Vagina (tissue), 2 donors: ENCODE results near the gene HSF2BP.

Source experiments
- POLR2A ChIP-seq, 2 donors: fragments of 450-650 bp; IDR thresholded peaks; one replicate each; pipeline ENCODE4 v1.6.1; 2017; ENCODE audit warnings: antibody characterized with exemption in 2 of 2, mild to moderate bottlenecking in 2 of 2, moderate library complexity in 2 of 2
- POLR2AphosphoS5 ChIP-seq, 2 donors: sonication (generic); formaldehyde crosslinking; IDR thresholded peaks; one replicate each; pipeline ENCODE4 v1.9.0; 2017; ENCODE audit warnings: antibody characterized with exemption in 2 of 2, mild to moderate bottlenecking in 2 of 2, low read depth in 1 of 2; ENCODE audit not compliant: insufficient read depth in 1 of 2

- TF ChIP-seq POLR2A (IDR thresholded peaks at IDR 0.05), result no peak
- TF ChIP-seq POLR2AphosphoS5 (IDR thresholded peaks at IDR 0.05; ENCODE audit: insufficient read depth in 1 of 2, low read depth in 1 of 2), result no peak
Measured at GRCh38 chr21:43571976-43572375, 87.3 kb downstream of the HSF2BP start.
